SU-DHL-6 (cell line): ENCODE data around the gene TMEM169.

Experiments
- EZH2phosphoT487 ChIP-seq: fragments of 200-600 bp; sonication (generic), shearing (Covaris generic); conservative IDR thresholded peaks from 2 replicates; pipeline ENCODE4 v1.6.1; 2018; ENCODE audit warnings: mild to moderate bottlenecking, antibody characterized with exemption, low read length, moderate library complexity, mixed read lengths
- TF ChIP-seq, protein P1 (sequence below): fragments of 200-600 bp; sonication (generic); IDR thresholded peaks from one replicate; pipeline ENCODE4 v1.5.1; 2017; ENCODE audit warnings: antibody characterized with exemption, mild to moderate bottlenecking, low read length, moderate library complexity; ENCODE audit not compliant: insufficient read depth, poor library complexity, severe bottlenecking

GRCh38 chr2:216114382-216114713 is 32.6 kb downstream of the TMEM169 start:
- TF ChIP-seq EZH2phosphoT487, result no peak
- TF ChIP-seq, protein P1, sequence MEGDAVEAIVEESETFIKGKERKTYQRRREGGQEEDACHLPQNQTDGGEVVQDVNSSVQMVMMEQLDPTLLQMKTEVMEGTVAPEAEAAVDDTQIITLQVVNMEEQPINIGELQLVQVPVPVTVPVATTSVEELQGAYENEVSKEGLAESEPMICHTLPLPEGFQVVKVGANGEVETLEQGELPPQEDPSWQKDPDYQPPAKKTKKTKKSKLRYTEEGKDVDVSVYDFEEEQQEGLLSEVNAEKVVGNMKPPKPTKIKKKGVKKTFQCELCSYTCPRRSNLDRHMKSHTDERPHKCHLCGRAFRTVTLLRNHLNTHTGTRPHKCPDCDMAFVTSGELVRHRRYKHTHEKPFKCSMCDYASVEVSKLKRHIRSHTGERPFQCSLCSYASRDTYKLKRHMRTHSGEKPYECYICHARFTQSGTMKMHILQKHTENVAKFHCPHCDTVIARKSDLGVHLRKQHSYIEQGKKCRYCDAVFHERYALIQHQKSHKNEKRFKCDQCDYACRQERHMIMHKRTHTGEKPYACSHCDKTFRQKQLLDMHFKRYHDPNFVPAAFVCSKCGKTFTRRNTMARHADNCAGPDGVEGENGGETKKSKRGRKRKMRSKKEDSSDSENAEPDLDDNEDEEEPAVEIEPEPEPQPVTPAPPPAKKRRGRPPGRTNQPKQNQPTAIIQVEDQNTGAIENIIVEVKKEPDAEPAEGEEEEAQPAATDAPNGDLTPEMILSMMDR, result no peak
